H1 (cell line): ENCODE measurements around the gene FAU. TPM values are rescaled to one million over a fixed set of nuclear protein-coding genes. Genes with fewer than 3 reads are reported as not detected.

Experiments
- CTCF ChIA-PET: fragments of 300-600 bp; sonication (Branson Sonifier 250); formaldehyde crosslinking; loops from one replicate; lab custom pipeline; 2021; ENCODE audit not compliant: partially characterized antibody; lab: Charles Lee
- POLR2A ChIA-PET: fragments of 300-600 bp; sonication (Branson Sonifier 250); formaldehyde crosslinking; loops from one replicate; lab custom pipeline; 2021; ENCODE audit warnings: inconsistent platforms; ENCODE audit not compliant: partially characterized antibody; lab: Charles Lee
- DNase-seq, 2 experiments: peaks; one replicate each; pipeline versions ENCODE4 v3.0.0 to v3.0.0-alpha.2; 2010 to 2022; ENCODE audit warnings: low spot score in 2 of 2, low read depth in 1 of 2, mixed read lengths in 1 of 2
- FAIRE-seq: peaks from 2 replicates; lab custom pipeline; 2011; peaks lifted over from hg19 to GRCh38; lab: Jason Lieb, UNC
- H2AFZ ChIP-seq: 2 replicates; pipeline ENCODE4 v1.8.1; 2012; ENCODE audit warnings: low read length, inconsistent platforms
- H2AK5ac ChIP-seq: 2 replicates; pipeline ENCODE4 v1.6.1; 2013; ENCODE audit warnings: low read depth, low read length
- H2BK120ac ChIP-seq: replicated peaks from 2 replicates; pipeline ENCODE3; 2013; ENCODE audit warnings: low read depth, low read length, inconsistent platforms
- H2BK12ac ChIP-seq: 2 replicates; pipeline ENCODE4 v1.6.1; 2013; ENCODE audit warnings: low read depth, low read length
- H2BK15ac ChIP-seq: 2 replicates; pipeline ENCODE4 v1.6.1; 2013; ENCODE audit warnings: low read length
- H2BK20ac ChIP-seq: 2 replicates; pipeline ENCODE4 v1.6.1; 2013; ENCODE audit warnings: low read length
- H2BK5ac ChIP-seq: 2 replicates; pipeline ENCODE4 v1.6.1; 2013; ENCODE audit warnings: low read depth, low read length
- H3K14ac ChIP-seq: 2 replicates; pipeline ENCODE4 v1.6.1; 2013; ENCODE audit warnings: inconsistent platforms; ENCODE audit not compliant: insufficient read length
- H3K18ac ChIP-seq: 2 replicates; pipeline ENCODE4 v1.6.1; 2013; ENCODE audit warnings: low read length; ENCODE audit errors: extremely low read depth
- H3K23ac ChIP-seq: 2 replicates; pipeline ENCODE4 v1.6.1; 2013; ENCODE audit warnings: inconsistent platforms; ENCODE audit not compliant: insufficient read length
- H3K23me2 ChIP-seq: 2 replicates; pipeline ENCODE4 v1.6.1; 2013; ENCODE audit warnings: low read depth, low read length
- H3K27ac ChIP-seq: 2 replicates; pipeline ENCODE4 v1.6.1; 2011; ENCODE audit warnings: low read depth, low read length, inconsistent platforms
- H3K27me3 ChIP-seq, 4 experiments: replicated peaks in 1 of 4; 1 replicate in 1 of 4; 2 replicates in 3 of 4; pipeline versions ENCODE4 v1.6.1 to v1.8.1; 2011 to 2013; ENCODE audit warnings: low read length in 3 of 4, mild to moderate bottlenecking in 3 of 4, inconsistent platforms in 2 of 4, mixed read lengths in 2 of 4, moderate library complexity in 1 of 4; ENCODE audit not compliant: control insufficient read depth in 3 of 4, insufficient read depth in 3 of 4; ENCODE audit errors: extremely low read depth in 1 of 4
- H3K36me3 ChIP-seq, 4 experiments: 2 replicates each; pipeline versions ENCODE4 v1.6.1 to v1.8.1; 2011 to 2013; ENCODE audit warnings: mild to moderate bottlenecking in 4 of 4, low read length in 3 of 4, moderate library complexity in 2 of 4, control low read depth in 1 of 4, inconsistent platforms in 1 of 4; ENCODE audit not compliant: insufficient read depth in 4 of 4, control insufficient read depth in 2 of 4
- H3K4ac ChIP-seq: replicated peaks from 2 replicates; pipeline ENCODE3; 2013; ENCODE audit warnings: low read length, low read depth, mixed read lengths, inconsistent platforms; ENCODE audit not compliant: insufficient read length
- H3K4me1 ChIP-seq, 4 experiments: replicated peaks in 1 of 4; 1 replicate in 1 of 4; 2 replicates in 3 of 4; pipeline versions ENCODE4 v1.6.1 to v1.8.1; 2011 to 2013; ENCODE audit warnings: low read length in 3 of 4, inconsistent platforms in 2 of 4, mixed read lengths in 1 of 4; ENCODE audit not compliant: insufficient read depth in 4 of 4, control insufficient read depth in 3 of 4
- H3K4me2 ChIP-seq, 2 experiments: 2 replicates each; pipeline versions ENCODE4 v1.6.1 to v1.8.1; 2011 to 2013; ENCODE audit warnings: low read depth in 2 of 2, low read length in 2 of 2, control low read depth in 1 of 2, inconsistent platforms in 1 of 2, mild to moderate bottlenecking in 1 of 2; ENCODE audit not compliant: insufficient read depth in 1 of 2
- H3K4me3 ChIP-seq, 4 experiments: fragments of 200-600, 300-600 bp in 1 of 4; sonication (generic), shearing (Covaris generic), sonication (Bioruptor Twin) in 1 of 4; 2 replicates each; pipeline versions ENCODE4 v1.5.1 to v1.8.1; 2011 to 2016; ENCODE audit warnings: low read length in 4 of 4, low read depth in 3 of 4, control low read depth in 2 of 4, inconsistent platforms in 2 of 4, mild to moderate bottlenecking in 2 of 4, mixed read lengths in 1 of 4, moderate library complexity in 1 of 4; ENCODE audit not compliant: insufficient read depth in 2 of 4; ENCODE audit errors: extremely low read depth in 1 of 4
- H3K56ac ChIP-seq: replicated peaks from 2 replicates; pipeline ENCODE3; 2013; ENCODE audit warnings: low read depth, mild to moderate bottlenecking, mixed read lengths, low read length, inconsistent platforms; ENCODE audit not compliant: insufficient read length
- H3K79me1 ChIP-seq: 2 replicates; pipeline ENCODE4 v1.6.1; 2013; ENCODE audit warnings: low read depth, low read length, control low read depth
- H3K79me2 ChIP-seq, 2 experiments: 2 replicates each; pipeline versions ENCODE4 v1.6.1 to v1.8.1; 2012 to 2013; ENCODE audit warnings: low read length in 2 of 2, mild to moderate bottlenecking in 2 of 2, inconsistent platforms in 1 of 2; ENCODE audit not compliant: insufficient read depth in 2 of 2, control insufficient read depth in 1 of 2
- H3K9ac ChIP-seq, 4 experiments: replicated peaks in 1 of 4; 1 replicate in 1 of 4; 2 replicates in 3 of 4; pipeline versions ENCODE4 v1.6.1 to v1.8.1; 2011 to 2013; ENCODE audit warnings: low read depth in 3 of 4, low read length in 3 of 4, control low read depth in 2 of 4, mild to moderate bottlenecking in 2 of 4, moderate library complexity in 2 of 4, inconsistent platforms in 1 of 4; ENCODE audit errors: extremely low read depth in 1 of 4
- H3K9me3 ChIP-seq, 2 experiments: 2 replicates each; pipeline versions ENCODE4 v1.6.1 to v1.8.1; 2012 to 2013; ENCODE audit warnings: mild to moderate bottlenecking in 2 of 2, moderate library complexity in 2 of 2, control low read depth in 1 of 2, inconsistent platforms in 1 of 2, low read depth in 1 of 2, low read length in 1 of 2, mixed read lengths in 1 of 2; ENCODE audit not compliant: insufficient read depth in 2 of 2
- H4K20me1 ChIP-seq, 2 experiments: replicated peaks in 1 of 2; 2 replicates each; pipeline versions ENCODE3 to v1.8.1; 2011 to 2013; ENCODE audit warnings: inconsistent platforms in 2 of 2, low read length in 2 of 2, mild to moderate bottlenecking in 1 of 2; ENCODE audit not compliant: insufficient read depth in 2 of 2, control insufficient read depth in 1 of 2
- H4K5ac ChIP-seq: 2 replicates; pipeline ENCODE4 v1.6.1; 2013; ENCODE audit warnings: low read length, low read depth, mixed read lengths, inconsistent platforms; ENCODE audit not compliant: insufficient read length
- H4K8ac ChIP-seq: 2 replicates; pipeline ENCODE4 v1.8.0; 2013; ENCODE audit warnings: mild to moderate bottlenecking, moderate library complexity, low read length, inconsistent platforms; ENCODE audit not compliant: insufficient read depth; ENCODE audit errors: extremely low read depth
- H4K91ac ChIP-seq: replicated peaks from 2 replicates; pipeline ENCODE3; 2013; ENCODE audit warnings: low read length, mixed read lengths, inconsistent platforms; ENCODE audit not compliant: insufficient read length
- PHF8 ChIP-seq: fragments of 200-600 bp; sonication (generic); conservative IDR thresholded peaks from 2 replicates; pipeline ENCODE4 v1.7.1; 2012; ENCODE audit warnings: low read depth, mild to moderate bottlenecking, inconsistent platforms, low read length, moderate library complexity
- POLR2AphosphoS5 ChIP-seq: IDR thresholded peaks from 2 replicates; pipeline ENCODE4 v1.6.1; 2011; ENCODE audit warnings: low read depth, low read length
- WGBS, 2 experiments: shearing (Covaris generic) in 1 of 2; methylation state at CpG; one replicate each; pipeline versions ENCODE4 v1.1.6 to v1.1.7; 2013 to 2015; ENCODE audit warnings: low lambda C conversion rate in 2 of 2, mixed read lengths in 2 of 2, inconsistent platforms in 1 of 2, low coverage in 1 of 2, missing lambda C conversion rate in 1 of 2; ENCODE audit not compliant: insufficient replicate concordance in 2 of 2, insufficient coverage in 1 of 2, insufficient read length in 1 of 2; ENCODE audit errors: extremely low coverage in 1 of 2, missing lambda C conversion rate in 1 of 2; 5-methylcytosine and 5-hydroxymethylcytosine counted together
- polyA plus RNA-seq, 7 experiments: library from polyadenylated mRNA; depleted of rRNA in 3 of 7; stranded (reverse) in 5 of 7; unstranded in 2 of 7; fragments of >200 nt in 5 of 7; fragments of 200-250 nt in 2 of 7; gene quantifications; 1 replicate in 5 of 7; 2 replicates in 1 of 7; 4 replicates in 1 of 7; pipeline versions ENCODE4 v1.2.1 to v1.2.3, GENCODE V29; 2011 to 2013; ENCODE audit warnings: missing spikeins in 2 of 7, mixed read lengths in 2 of 7
- total RNA-seq: library from RNA; stranded (reverse); fragmentation: NEBNext Ultra II Directional; extraction: Animal tissue kit (Norgen Biotek cat#: 25700); gene quantifications from 2 replicates; pipeline ENCODE4 v1.2.1, GENCODE V29; 2021

Gene FAU
- total and polyA plus RNA-seq, 2 of the 8 experiments (the other 6 are each of a cell fraction or from before 2014, with no cell fraction given) = 826 to 896 TPM

DNA sequence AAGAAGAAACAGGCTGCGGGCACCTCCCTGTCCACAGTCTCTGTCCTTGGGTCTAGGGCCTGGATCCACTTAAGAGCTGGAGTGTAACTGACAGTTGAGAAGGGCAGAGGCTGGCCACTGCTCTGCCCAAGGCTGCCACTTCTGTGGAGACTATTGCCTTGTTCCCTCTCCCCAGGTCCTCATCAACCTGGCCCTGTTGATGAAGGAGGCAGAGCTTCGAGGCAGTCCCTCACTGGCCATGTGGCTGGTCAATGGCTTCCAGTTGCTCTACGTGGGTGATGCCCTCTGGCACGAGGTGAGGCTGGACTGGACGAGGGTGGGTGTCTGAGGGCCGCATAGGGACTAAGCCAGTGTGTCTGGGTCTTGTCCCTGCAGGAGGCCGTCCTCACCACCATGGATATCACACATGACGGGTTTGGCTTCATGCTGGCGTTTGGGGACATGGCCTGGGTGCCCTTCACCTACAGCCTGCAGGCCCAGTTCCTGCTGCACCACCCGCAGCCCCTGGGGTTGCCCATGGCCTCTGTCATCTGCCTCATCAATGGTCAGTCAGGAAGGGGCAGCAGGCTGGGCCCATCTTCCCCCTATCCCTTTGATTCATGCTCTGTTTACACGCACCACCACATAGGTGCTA is 7.3 kb downstream of the FAU start:
- H3K4me1 ChIP-seq = peaks cover 2 to 26% (median 19%) of the 10 kb centered on the region in 4 experiments
- no peak for DNase-seq
- no peak overlapping the region for H4K5ac ChIP-seq
- H2BK120ac ChIP-seq = no peak overlapping the region
- peaks cover 8% of the 10 kb centered on the region for H3K79me1 ChIP-seq
- H4K8ac ChIP-seq = no peak overlapping the region; the same call in 1 of the 2 replicates
- no peak overlapping the region for H4K91ac ChIP-seq
- peaks cover 0 to 6% of the 10 kb centered on the region in 2 experiments; a peak in 1 of 4 replicates for H3K79me2 ChIP-seq
- H4K20me1 ChIP-seq = peaks cover 4 to 18% of the 10 kb centered on the region in 2 experiments
- POLR2A ChIA-PET = interaction anchor here (0.7 to 17.4 kb wide), 12 partner anchors 16 to 312 kb away, joined by 3 to 305 read pairs (median 4); partner anchors contain the start of genes ARL2, CAPN1, MAP4K2 and SYVN1
- no peak overlapping the region for H3K9ac ChIP-seq
- H3K56ac ChIP-seq = no peak overlapping the region
- CTCF ChIA-PET = interaction anchor here (0.6 to 7.9 kb wide), 5 partner anchors 13 to 66 kb away, joined by 3 to 71 read pairs (median 5); partner anchors contain the start of gene CAPN1
- H3K36me3 ChIP-seq = peaks cover 0 to 18% (median 3%) of the 10 kb centered on the region in 4 experiments; a peak in 3 of 8 replicates
- H2AFZ ChIP-seq = no peak overlapping the region
- 0 out of 2 replicates have a peak, but pooled peaks have one; percentile 55 for TF ChIP-seq POLR2AphosphoS5
- no peak for TF ChIP-seq PHF8
- TF ChIP-seq, all 59 proteins: peak for 1
- H2BK15ac ChIP-seq = no peak overlapping the region
- no peaks in the 10 kb centered on the region for H3K9me3 ChIP-seq
- 0 out of 2 replicates have a peak overlapping the region, but pooled peaks have one; percentile 27 for H2BK12ac ChIP-seq
- no peak overlapping the region for H3K4me3 ChIP-seq
- no peak overlapping the region for H2BK20ac ChIP-seq
- H2BK5ac ChIP-seq = no peak overlapping the region
- no peak overlapping the region for H3K14ac ChIP-seq
- no peak overlapping the region for H3K23ac ChIP-seq
- no peaks in the 10 kb centered on the region for H3K27me3 ChIP-seq
- H3K4ac ChIP-seq = no peak overlapping the region
- no peak for FAIRE-seq
- no peak overlapping the region for H3K4me2 ChIP-seq
- H3K27ac ChIP-seq = no peak overlapping the region
- no peak overlapping the region for H3K18ac ChIP-seq
- H3K23me2 ChIP-seq = peaks cover 17% of the 10 kb centered on the region; the same call in 1 of the 2 replicates
- 89% methylated on average over 11 of the region's 11 CpGs; no CpG with 5 or more reads in 1 of the 2 experiments for WGBS, 2 experiments
- H2AK5ac ChIP-seq = no peak overlapping the region
